Endometrial microvascular endothelial cells (primary cell): Measurements from ENCODE around the gene MEF2C. TPM values are rescaled to one million over a fixed set of nuclear protein-coding genes. Genes with fewer than 3 reads are reported as not detected.
"Not testable (repeated sequence)": the region's sequence is repeated elsewhere in the genome, so short reads cannot be mapped to it uniquely, and the experiment has no call there.

Experiments
- in situ Hi-C: cut with HindIII; loops from 2 replicates; pipeline ENCODE4 v1.10.0; 2017; ENCODE audit warnings: low sequenced_read_pairs, low pct_unique_long_range_greater_than_20kb; ENCODE audit errors: inconsistent ontology term
- total RNA-seq: library from RNA; depleted of rRNA; stranded (reverse); fragments of >200 nt; gene quantifications from one replicate; pipeline ENCODE4 v1.2.3, GENCODE V29; 2015; ENCODE audit errors: inconsistent ontology term

MEF2C gene
- 55.0 TPM for total RNA-seq

- in situ Hi-C loops, result no loop called here
These were observed at the start of gene MEF2C for GRCh38 chr5:88883059-88883835. Gene MEF2C (minus strand): TSS chr5:88883184. CDS start chr5:88823788, 59,396 bp downstream.

- in situ Hi-C loops, result no loop called here
These were observed 49.6 kb upstream of the MEF2C start for GRCh38 chr5:88932541-88932940.

- in situ Hi-C loops, result no loop called here
These were observed 47.4 kb upstream of the MEF2C start for GRCh38 chr5:88930335-88930734.

GRCh38 chr5:88929385-88929784 is 46.4 kb upstream of the MEF2C start:
- in situ Hi-C loops, result no loop called here

- in situ Hi-C loops, result no loop called here
These were observed 43.8 kb upstream of the MEF2C start for GRCh38 chr5:88926774-88927173.

- in situ Hi-C loops, result no loop called here
These were observed 42.9 kb upstream of the MEF2C start for GRCh38 chr5:88925692-88926490.

GRCh38 chr5:88924330-88924657 is 41.3 kb upstream of the MEF2C start:
- in situ Hi-C loops, result no loop called here

- in situ Hi-C loops, result no loop called here
These were observed 40.8 kb upstream of the MEF2C start for GRCh38 chr5:88923623-88924329.

GRCh38 chr5:88912743-88913142 is 29.8 kb upstream of the MEF2C start:
- in situ Hi-C loops, result not testable (repeated sequence)

- in situ Hi-C loops, result not testable (repeated sequence)
These were observed 28.1 kb upstream of the MEF2C start for GRCh38 chr5:88911059-88911572.

GRCh38 chr5:88904478-88904877 is 21.5 kb upstream of the MEF2C start:
- in situ Hi-C loops, result not testable (repeated sequence)

- in situ Hi-C loops, result not testable (repeated sequence)
These were observed 21.0 kb upstream of the MEF2C start for GRCh38 chr5:88903966-88904365.

GRCh38 chr5:88901077-88901476 is 18.1 kb upstream of the MEF2C start:
- in situ Hi-C loops, result not testable (repeated sequence)

GRCh38 chr5:88899096-88899737 is 16.2 kb upstream of the MEF2C start:
- in situ Hi-C loops, result no loop called here

- in situ Hi-C loops, result no loop called here
These were observed 14.8 kb upstream of the MEF2C start for GRCh38 chr5:88897748-88898147.

- in situ Hi-C loops, result no loop called here
These were observed 12.9 kb upstream of the MEF2C start for GRCh38 chr5:88895681-88896501.

- in situ Hi-C loops, result no loop called here
These were observed 9.7 kb upstream of the MEF2C start for GRCh38 chr5:88892669-88893068.

- in situ Hi-C loops, result no loop called here
These were observed 7.2 kb upstream of the MEF2C start for GRCh38 chr5:88890070-88890781.
